HL-60 (cell line): Measurements from ENCODE around the gene EVA1C.
"Not testable (repeated sequence)": the region's sequence is repeated elsewhere in the genome, so short reads cannot be mapped to it uniquely, and the experiment has no call there.

ENCODE experiments used
- CTCF ChIP-seq: IDR thresholded peaks from one replicate; pipeline ENCODE4 v1.5.1; 2011; ENCODE audit warnings: low read length, control low read depth, inconsistent platforms; ENCODE audit not compliant: insufficient read depth
- GABPA ChIP-seq: IDR thresholded peaks from 2 replicates; pipeline ENCODE4 v1.6.1; 2012; ENCODE audit warnings: low read depth
- REST ChIP-seq: IDR thresholded peaks from 2 replicates; pipeline ENCODE4 v1.6.1; 2012; ENCODE audit warnings: low read depth; ENCODE audit not compliant: insufficient replicate concordance

DNA sequence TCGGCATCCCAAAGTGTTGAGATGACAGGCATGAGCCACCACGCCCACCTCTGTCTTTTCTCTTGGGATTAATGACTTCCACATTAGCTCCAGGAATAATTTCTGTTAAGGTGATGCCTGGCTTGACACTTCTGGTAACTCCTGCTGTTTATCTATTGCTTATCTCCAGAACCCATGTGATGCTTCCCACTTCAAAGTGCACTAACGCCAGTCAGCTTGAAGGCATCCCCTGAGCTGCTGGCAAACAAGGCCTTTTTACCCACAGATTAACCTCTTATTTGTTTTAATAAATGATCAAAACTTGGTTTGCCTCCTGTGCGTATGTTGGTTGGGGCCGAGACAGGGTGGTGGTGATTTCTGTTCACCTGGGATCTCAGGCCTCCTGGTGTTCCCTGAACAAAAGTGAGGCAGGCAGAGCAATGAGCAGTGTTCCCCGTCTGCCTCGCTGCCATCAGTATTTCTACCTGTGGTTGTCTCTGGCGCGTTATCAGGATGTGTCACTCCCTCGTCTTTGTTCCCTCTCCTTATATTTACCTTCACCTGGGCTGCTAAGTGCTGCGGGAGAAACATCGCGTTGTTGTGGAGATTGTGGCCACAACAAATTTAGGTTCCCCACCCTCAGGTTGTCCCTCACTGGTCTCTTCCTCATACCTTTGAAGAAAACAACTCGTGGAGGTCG is 20.6 kb downstream of the EVA1C start:
- TF ChIP-seq CTCF, GABPA, REST: not testable (repeated sequence)
